Adrenal gland (tissue), 12 donors: ENCODE measurements around the gene AUTS2. TPM values are rescaled to one million over a fixed set of nuclear protein-coding genes. Genes with fewer than 3 reads are reported as not detected.

ENCODE experiments used
- DNase-seq, 7 donors: peaks; one replicate each; pipeline ENCODE4 v3.0.0-alpha.2; 2019 to 2020
- H3K27ac ChIP-seq, 5 donors: fragments of 200-600 bp; sonication (generic) in 4 of 5; 1 replicate in 3 of 5; 2 replicates in 2 of 5; pipeline versions ENCODE4 v1.5.1 to v1.8.0; 2016 to 2020; ENCODE audit warnings: mild to moderate bottlenecking in 1 of 5
- H3K27me3 ChIP-seq: fragments of 200-600 bp; 2 replicates; pipeline ENCODE4 v1.8.0; 2021
- H3K36me3 ChIP-seq, 2 donors: fragments of 200-600 bp; replicated peaks in 1 of 2; 1 replicate in 1 of 2; 2 replicates in 1 of 2; pipeline versions ENCODE4 v1.5.1 to v1.8.0; 2018 to 2022
- H3K4me1 ChIP-seq, 2 donors: fragments of 200-600 bp; replicated peaks in 1 of 2; 1 replicate in 1 of 2; 2 replicates in 1 of 2; pipeline versions ENCODE4 v1.5.1 to v1.8.0; 2018 to 2021
- H3K4me3 ChIP-seq, 4 donors: fragments of 200-600 bp; sonication (generic) in 3 of 4; one replicate each; pipeline ENCODE4 v1.5.1; 2016 to 2018
- H3K9me3 ChIP-seq, 3 donors: fragments of 200-600 bp; sonication (generic) in 1 of 3; replicated peaks in 1 of 3; 1 replicate in 2 of 3; 2 replicates in 1 of 3; pipeline versions ENCODE4 v1.5.1 to v1.8.0; 2016 to 2021
- CTCF ChIP-seq, 6 experiments: fragments of 450-650 bp in 4 of 6; fragments of 200-600 bp in 2 of 6; sonication (generic) in 1 of 6; IDR thresholded peaks; 1 replicate in 5 of 6; 2 replicates in 1 of 6; pipeline versions ENCODE4 v1.5.1 to v1.8.0; 2016 to 2021; ENCODE audit warnings: antibody characterized with exemption in 6 of 6, mild to moderate bottlenecking in 2 of 6, moderate library complexity in 1 of 6
- POLR2A ChIP-seq, 2 donors: fragments of 450-650 bp; IDR thresholded peaks; one replicate each; pipeline ENCODE4 v1.6.1; 2017; ENCODE audit warnings: antibody characterized with exemption in 2 of 2, mild to moderate bottlenecking in 2 of 2, moderate library complexity in 1 of 2
- WGBS, 4 donors: extraction: QIAGEN DNeasy Blood & Tissue Kit in 2 of 4; methylation state at CpG; one replicate each; pipeline versions ENCODE4 v1.1.5 to v1.1.7; 2013 to 2017; 5-methylcytosine and 5-hydroxymethylcytosine counted together
- intact Hi-C, 2 donors: fragments of 100-400 bp; cut with DNase I; formaldehyde crosslinking; loops; one replicate each; pipeline versions ENCODE4 v1.14.1 to v1.15.0; 2022 to 2023
- polyA plus RNA-seq, 3 donors: library from polyadenylated mRNA; stranded (reverse); fragments of 200-250 nt in 2 of 3; fragments of 350-450 nt in 1 of 3; fragmentation: Illumina TruSeq in 1 of 3; extraction: RNeasy Lipid Tissue Mini Kit (QIAGEN cat#74804) in 1 of 3; gene quantifications; one replicate each; pipeline ENCODE4 v1.2.3, GENCODE V29; 2013 to 2014
- total RNA-seq, 9 donors: library from RNA; depleted of rRNA in 4 of 9; stranded (reverse); fragments of >200 nt in 4 of 9; fragments of 120-200 nt in 1 of 9; fragmentation: NEBNext Ultra II Directional in 1 of 9; extraction: Animal tissue kit (Norgen Biotek cat#: 25700) in 1 of 9; gene quantifications; one replicate each; pipeline versions ENCODE4 v1.1.0 to v1.2.4, GENCODE V29; 2013 to 2023
- donor health status: healthy with polysubstance abuse.
- donor health status: Bipolar disorder and iron deficiency.
- donor health status: DM: yes; HTN: yes; CAD: no.
- donor health status: DM: no; HTN: no; CAD: no.
- donor health status: DM: no; HTN: no; CAD: no.
- donor health status: DM: yes; HTN: yes; CAD: no.

Gene AUTS2
- total and polyA plus RNA-seq, 12 donors = 6.4 to 44.0 (median 15.2) TPM

GRCh38 chr7:70263471-70264255 lies 665.4 kb downstream of the AUTS2 start:
- Histone ChIP-seq H3K27me3 (no peaks in the 10 kb centered on the region), H3K9me3 (no peaks in the 10 kb centered on the region), H3K36me3 (no peaks in the 10 kb centered on the region), H3K27ac (no peak overlapping the region), H3K4me1 (no peaks in the 10 kb centered on the region), H3K4me3 (no peak overlapping the region)
- intact Hi-C loops = no loop called here
- no peak for DNase-seq
- 86 to 92% (median 90%) methylated on average over 7 of the region's 7 CpGs for WGBS, 4 donors
- TF ChIP-seq CTCF (IDR thresholded peaks at IDR 0.05) = no peak
- TF ChIP-seq POLR2A (IDR thresholded peaks at IDR 0.05) = no peak

- TF ChIP-seq CTCF (IDR thresholded peaks at IDR 0.05) (no peak), POLR2A (IDR thresholded peaks at IDR 0.05) (no peak)
- intact Hi-C loops = no loop called here
- DNase-seq = no peak
These were observed 667.9 kb downstream of the AUTS2 start for GRCh38 chr7:70266186-70266585.

GRCh38 chr7:70267381-70268120 lies 669.3 kb downstream of the AUTS2 start:
- Histone ChIP-seq H3K27ac (no peak overlapping the region), H3K4me1 (peaks cover 0 to 8% of the 10 kb centered on the region in 2 donors), H3K27me3 (no peaks in the 10 kb centered on the region), H3K36me3 (no peaks in the 10 kb centered on the region), H3K4me3 (no peak overlapping the region), H3K9me3 (no peaks in the 10 kb centered on the region)
- TF ChIP-seq CTCF (IDR thresholded peaks at IDR 0.05) (no peak), POLR2A (IDR thresholded peaks at IDR 0.05) (no peak)
- DNase-seq = no peak
- 84 to 86% (median 84%) methylated on average over 5 of the region's 5 CpGs for WGBS, 4 donors
- intact Hi-C loops = no loop called here

More at GRCh38 chr7:70266186-70266585, 667.9 kb downstream of the AUTS2 start:
- Histone ChIP-seq H3K4me3 (no peak overlapping the region), H3K9me3 (no peaks in the 10 kb centered on the region), H3K4me1 (peaks cover 0 to 1% of the 10 kb centered on the region in 2 donors), H3K36me3 (no peaks in the 10 kb centered on the region), H3K27me3 (no peaks in the 10 kb centered on the region), H3K27ac (no peak overlapping the region)
- WGBS, 4 donors = 87 to 98% (median 91%) methylated on average over 2 of the region's 2 CpGs

- 81 to 90% (median 83%) methylated on average over 2 of the region's 2 CpGs for WGBS, 4 donors
- no peaks in the 10 kb centered on the region for H3K9me3 ChIP-seq
- no peak for DNase-seq
- TF ChIP-seq POLR2A (IDR thresholded peaks at IDR 0.05) (no peak), CTCF (IDR thresholded peaks at IDR 0.05) (no peak)
- no peaks in the 10 kb centered on the region for H3K36me3 ChIP-seq
- H3K4me3 ChIP-seq = no peak overlapping the region
- H3K27ac ChIP-seq = no peak overlapping the region
- peaks cover 0 to 8% of the 10 kb centered on the region in 2 donors for H3K4me1 ChIP-seq
- no peaks in the 10 kb centered on the region for H3K27me3 ChIP-seq
- intact Hi-C loops = no loop called here
These were observed 669.9 kb downstream of the AUTS2 start for GRCh38 chr7:70268179-70268578.
